ENCODE results near the gene CXCL8.

Gene CXCL8

GRCh38 chr4:73718375-73719373 is 21.7 kb upstream of the CXCL8 start:
- no peak for DNase-seq (ENCODE audit: low read depth)

DNA sequence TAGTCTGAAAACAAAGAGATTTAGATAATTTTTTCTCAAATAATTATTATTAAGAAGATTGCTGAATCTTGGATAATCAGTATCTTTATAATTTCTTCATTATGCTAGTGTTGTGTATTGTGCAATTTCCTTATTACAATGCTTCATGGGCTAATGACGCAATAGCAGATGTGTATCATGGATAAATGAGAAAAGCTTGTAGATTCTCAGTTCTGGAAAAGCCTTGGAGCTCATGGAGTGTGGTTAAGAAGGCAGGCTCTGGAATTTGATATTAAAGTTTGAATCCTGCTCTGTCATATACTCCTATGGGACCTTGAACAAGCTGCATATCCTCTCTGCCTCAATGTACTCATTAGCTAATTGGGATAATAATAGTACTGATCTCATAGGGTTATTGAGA is 18.9 kb upstream of the CXCL8 start:
- no peak for DNase-seq (ENCODE audit: low read depth)

GRCh38 chr4:73721909-73722308 is 18.5 kb upstream of the CXCL8 start:
- DNase-seq (ENCODE audit: low read depth) = no peak

- DNase-seq (ENCODE audit: low read depth) = no peak
Observed at GRCh38 chr4:73723023-73723422, 17.3 kb upstream of the CXCL8 start.

DNA sequence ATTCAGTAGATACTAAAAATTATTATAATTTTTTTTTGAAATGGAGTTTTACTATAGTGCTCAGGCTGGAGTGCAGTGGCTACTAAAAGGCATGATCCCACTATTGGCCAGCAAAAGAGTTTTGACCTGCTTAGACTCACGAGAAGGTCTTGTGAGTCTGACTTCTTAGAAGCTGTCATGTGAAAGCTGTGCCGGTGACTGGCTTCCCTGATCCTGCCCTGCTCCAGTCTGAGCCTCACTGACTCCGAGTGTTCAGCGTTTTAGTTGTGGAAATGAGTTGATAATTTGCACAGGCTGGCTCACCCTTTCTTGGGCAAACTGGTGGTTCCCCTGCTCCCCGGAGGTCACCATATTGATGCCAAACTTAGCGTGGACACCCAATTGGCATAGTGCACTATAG is 16.4 kb upstream of the CXCL8 start:
- DNase-seq (ENCODE audit: low read depth) = no peak

- DNase-seq (ENCODE audit: low read depth) = no peak
Observed at GRCh38 chr4:73725510-73725909, 14.9 kb upstream of the CXCL8 start.

- no peak for DNase-seq (ENCODE audit: low read depth)
Observed at GRCh38 chr4:73725985-73726384, 14.4 kb upstream of the CXCL8 start.

- no peak for DNase-seq (ENCODE audit: low read depth)
Observed at GRCh38 chr4:73727685-73728084, 12.7 kb upstream of the CXCL8 start.

GRCh38 chr4:73728091-73728741 is 12.2 kb upstream of the CXCL8 start:
- no peak for DNase-seq (ENCODE audit: low read depth)

DNA sequence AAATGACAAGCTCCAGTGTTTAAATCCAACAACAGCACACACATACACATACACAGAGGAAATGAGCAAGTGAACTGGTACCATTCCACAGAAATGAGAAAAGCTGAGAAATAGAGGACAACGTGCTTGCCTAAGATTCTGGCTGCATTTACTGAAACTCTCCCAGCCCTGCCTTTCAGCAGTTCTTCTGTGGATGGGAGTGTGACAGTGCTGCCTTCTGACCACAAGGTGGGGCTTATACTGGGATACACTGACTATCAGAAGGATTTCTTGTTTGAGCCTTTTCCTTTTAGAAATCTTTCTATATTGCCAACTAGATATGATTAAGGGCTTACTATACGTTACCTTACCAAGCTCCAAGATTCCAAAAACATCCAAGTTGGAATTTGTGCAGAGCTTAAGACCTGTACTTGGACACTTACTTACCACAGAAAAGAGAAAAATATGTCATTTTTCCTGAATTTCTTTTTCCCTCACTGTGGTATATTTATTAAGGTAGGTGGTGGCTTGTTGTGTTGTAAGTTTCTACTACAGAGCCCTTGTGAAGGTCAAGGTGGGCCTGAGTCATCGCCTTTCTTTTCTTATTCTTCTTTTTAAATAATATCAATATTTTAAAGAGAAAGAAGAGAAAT is 10.7 kb upstream of the CXCL8 start:
- no peak for DNase-seq (ENCODE audit: low read depth)

DNA sequence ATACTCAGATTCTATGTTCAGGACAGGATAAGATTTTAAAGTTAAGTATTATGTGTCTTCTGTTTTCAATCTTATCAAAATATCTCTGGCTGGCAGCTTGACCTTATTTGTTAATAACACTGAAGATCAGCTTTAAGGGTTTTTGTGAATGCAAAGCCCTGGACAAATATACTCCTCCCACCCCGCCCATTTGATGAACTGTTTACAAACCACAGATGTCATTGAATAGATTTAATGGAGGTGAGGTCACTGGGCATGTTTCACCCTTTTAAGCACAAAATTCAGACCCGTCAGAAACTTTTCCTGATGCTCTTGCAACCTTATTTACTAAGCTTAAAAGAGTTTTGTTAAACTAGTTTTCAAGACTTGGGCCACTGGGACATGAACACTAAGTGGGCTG is 10.1 kb upstream of the CXCL8 start:
- DNase-seq (ENCODE audit: low read depth) = no peak

DNA sequence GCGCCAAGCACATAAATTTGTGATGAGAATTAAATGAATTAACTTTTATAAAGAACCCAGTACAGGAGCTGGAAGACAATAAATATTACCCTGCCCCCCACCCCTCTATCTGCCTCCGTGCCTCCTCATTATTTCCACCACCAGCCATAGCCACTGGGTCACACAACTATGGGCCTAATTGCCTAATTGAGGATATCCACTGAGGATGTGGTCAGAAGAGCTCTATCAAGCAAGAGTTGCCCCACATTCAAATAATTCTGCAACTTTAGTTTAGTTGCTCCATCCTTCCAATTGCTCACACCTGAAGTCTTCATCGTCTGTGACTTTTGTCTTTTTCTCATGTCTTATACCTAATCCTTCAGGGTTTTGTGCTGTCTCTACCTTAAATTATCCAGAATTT is 9.5 kb upstream of the CXCL8 start:
- DNase-seq (ENCODE audit: low read depth) = no peak

- DNase-seq (ENCODE audit: low read depth) = no peak
Observed at GRCh38 chr4:73731968-73732610, 8.3 kb upstream of the CXCL8 start.

- no peak for DNase-seq (ENCODE audit: low read depth)
Observed at GRCh38 chr4:73732759-73733431, 7.5 kb upstream of the CXCL8 start.

DNA sequence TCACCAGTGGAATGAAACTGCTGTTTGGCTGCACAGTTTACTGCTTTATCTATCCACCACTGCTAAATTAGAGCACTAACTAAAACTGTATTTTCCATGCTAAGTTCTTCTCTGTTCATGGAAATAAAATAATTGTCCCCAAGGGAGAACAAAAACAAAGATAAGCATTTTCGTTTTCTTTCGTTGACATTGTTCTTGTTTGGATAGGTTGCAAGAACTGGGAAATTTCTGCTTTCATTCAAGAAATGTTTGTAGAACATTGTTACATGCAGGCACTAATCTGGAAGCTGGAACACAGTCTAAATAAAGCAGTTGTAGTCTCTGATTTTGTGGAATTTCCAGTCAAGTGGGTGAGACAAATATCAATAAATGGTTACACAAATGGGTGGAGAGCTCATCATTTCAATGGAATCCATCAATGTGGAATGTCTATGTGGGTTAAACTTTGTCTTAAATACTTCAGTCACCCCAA is 5.8 kb upstream of the CXCL8 start:
- DNase-seq (ENCODE audit: low read depth) = no peak

- no peak for DNase-seq (ENCODE audit: low read depth)
Observed at GRCh38 chr4:73735231-73735630, 5.1 kb upstream of the CXCL8 start.

GRCh38 chr4:73741031-73741749 is 821 bp downstream of the CXCL8 start:
- no peak for DNase-seq (ENCODE audit: low read depth)

- DNase-seq (ENCODE audit: low read depth) = no peak
Observed at GRCh38 chr4:73741750-73742489, 1.6 kb downstream of the CXCL8 start.

DNA sequence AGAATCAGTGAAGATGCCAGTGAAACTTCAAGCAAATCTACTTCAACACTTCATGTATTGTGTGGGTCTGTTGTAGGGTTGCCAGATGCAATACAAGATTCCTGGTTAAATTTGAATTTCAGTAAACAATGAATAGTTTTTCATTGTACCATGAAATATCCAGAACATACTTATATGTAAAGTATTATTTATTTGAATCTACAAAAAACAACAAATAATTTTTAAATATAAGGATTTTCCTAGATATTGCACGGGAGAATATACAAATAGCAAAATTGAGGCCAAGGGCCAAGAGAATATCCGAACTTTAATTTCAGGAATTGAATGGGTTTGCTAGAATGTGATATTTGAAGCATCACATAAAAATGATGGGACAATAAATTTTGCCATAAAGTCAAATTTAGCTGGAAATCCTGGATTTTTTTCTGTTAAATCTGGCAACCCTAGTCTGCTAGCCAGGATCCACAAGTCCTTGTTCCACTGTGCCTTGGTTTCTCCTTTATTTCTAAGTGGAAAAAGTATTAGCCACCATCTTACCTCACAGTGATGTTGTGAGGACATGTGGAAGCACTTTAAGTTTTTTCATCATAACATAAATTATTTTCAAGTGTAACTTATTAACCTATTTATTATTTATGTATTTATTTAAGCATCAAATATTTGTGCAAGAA is 2.3 kb downstream of the CXCL8 start:
- no peak for DNase-seq (ENCODE audit: low read depth)

DNA sequence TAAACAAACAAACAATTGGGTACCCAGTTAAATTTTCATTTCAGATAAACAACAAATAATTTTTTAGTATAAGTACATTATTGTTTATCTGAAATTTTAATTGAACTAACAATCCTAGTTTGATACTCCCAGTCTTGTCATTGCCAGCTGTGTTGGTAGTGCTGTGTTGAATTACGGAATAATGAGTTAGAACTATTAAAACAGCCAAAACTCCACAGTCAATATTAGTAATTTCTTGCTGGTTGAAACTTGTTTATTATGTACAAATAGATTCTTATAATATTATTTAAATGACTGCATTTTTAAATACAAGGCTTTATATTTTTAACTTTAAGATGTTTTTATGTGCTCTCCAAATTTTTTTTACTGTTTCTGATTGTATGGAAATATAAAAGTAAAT is 2.9 kb downstream of the CXCL8 start:
- DNase-seq (ENCODE audit: low read depth) = no peak
